ENCODE data around the gene SPAG16. TPM values are rescaled to one million over a fixed set of nuclear protein-coding genes. Genes with fewer than 3 reads are reported as not detected.

The SPAG16 gene
- total RNA-seq, 1 experiment from 2014 or later = 0.30 TPM

GRCh38 chr2:213789940-213790339 lies 505.7 kb downstream of the SPAG16 start:
- POLR2A ChIA-PET = no interaction called here
- 0 out of 2 replicates have a peak, but pooled peaks cover 3% of the 10 kb centered on the region for H3K9me2 ChIP-seq (ENCODE audit: insufficient read depth)
- TF ChIP-seq POLR2AphosphoS5 (IDR thresholded peaks at IDR 0.05; ENCODE audit: low read depth, low read length) (no peak), YY1 (IDR thresholded peaks at IDR 0.05; ENCODE audit: extremely low read depth, insufficient replicate concordance, low read depth, low read length) (no peak), ELF1 (IDR thresholded peaks at IDR 0.05; ENCODE audit: borderline replicate concordance, low read depth) (no peak), CTCF (IDR thresholded peaks at IDR 0.05 in 2 of 3, conservative IDR thresholded peaks at IDR 0.05 in 1 of 3; ENCODE audit: borderline replicate concordance in 1 of 3, insufficient read depth in 1 of 3, low read depth in 2 of 3, low read length in 2 of 3) (no peak), JUND (IDR thresholded peaks at IDR 0.05) (no peak), CBX3 (IDR thresholded peaks at IDR 0.05; ENCODE audit: low read depth) (no peak), TCF7L2 (IDR thresholded peaks at IDR 0.05; ENCODE audit: borderline replicate concordance, extremely low read depth, insufficient read depth, insufficient read length) (no peak), ZNF274 (IDR thresholded peaks at IDR 0.05; ENCODE audit: low read depth, low read length) (no peak), SIN3A (IDR thresholded peaks at IDR 0.05; ENCODE audit: low read depth) (no peak)
- intact Hi-C loops (cut with micrococcal nuclease) = loop anchor here (10.0 kb wide), 1 partner anchor 535 kb away; no protein-coding TSS in a partner anchor
- no peaks in the 10 kb centered on the region for H3K4me1 ChIP-seq (ENCODE audit: control insufficient read depth in 1 of 2, insufficient read depth in 2 of 2, low read length in 2 of 2)
- H3K9ac ChIP-seq (ENCODE audit: low read length) = no peak overlapping the region
- H3K4me2 ChIP-seq (ENCODE audit: low read length) = no peak overlapping the region
- DNase-seq (ENCODE audit: low read depth, low spot score) (no peak), ATAC-seq (no peak)
- no TSS peak for BruUV-seq (replicated peaks)
- no peak overlapping the region for H3K4me3 ChIP-seq (replicated peaks in 1 of 2; ENCODE audit: low read depth in 1 of 2, low read length in 2 of 2)
- RAD21 ChIA-PET (ENCODE audit: low non-redundant PET in 1 of 2, low total read pairs in 2 of 2, uncharacterized antibody in 2 of 2, unreplicated experiment in 2 of 2) = no interaction called here
- H4K20me1 ChIP-seq (ENCODE audit: insufficient read depth) = no peaks in the 10 kb centered on the region
- no peaks in the 10 kb centered on the region for H3K9me3 ChIP-seq (ENCODE audit: control insufficient read depth in 1 of 2, insufficient read depth in 1 of 2, low read depth in 1 of 2, low read length in 2 of 2)
- no peaks in the 10 kb centered on the region for H3K27me3 ChIP-seq (ENCODE audit: insufficient read depth, low read length)
- CTCF ChIA-PET = no interaction called here
- no peaks in the 10 kb centered on the region for H3K79me2 ChIP-seq (ENCODE audit: insufficient read depth, low read length)
- no peak overlapping the region for H2AFZ ChIP-seq (ENCODE audit: low read depth, low read length, poor library complexity, severe bottlenecking)
- no peak overlapping the region for H3K27ac ChIP-seq (ENCODE audit: low read depth, low read length)
- H3K36me3 ChIP-seq (ENCODE audit: control insufficient read depth in 1 of 2, insufficient read depth in 2 of 2, low read length in 2 of 2) = no peaks in the 10 kb centered on the region
